Activated CD4-positive, CD25-positive, alpha-beta regulatory T cell treated with anti-CD3 and anti-CD28 coated beads, Interleukin-2, amount 50 U/mL, for 72 hours (primary cell): Measurements from ENCODE around the gene FAM117B.
"Not testable (repeated sequence)": the region's sequence is repeated elsewhere in the genome, so short reads cannot be mapped to it uniquely, and the experiment has no call there.

Experiments used
- DNase-seq: peaks from one replicate; pipeline ENCODE4 v3.0.0; 2021

The FAM117B gene

DNA sequence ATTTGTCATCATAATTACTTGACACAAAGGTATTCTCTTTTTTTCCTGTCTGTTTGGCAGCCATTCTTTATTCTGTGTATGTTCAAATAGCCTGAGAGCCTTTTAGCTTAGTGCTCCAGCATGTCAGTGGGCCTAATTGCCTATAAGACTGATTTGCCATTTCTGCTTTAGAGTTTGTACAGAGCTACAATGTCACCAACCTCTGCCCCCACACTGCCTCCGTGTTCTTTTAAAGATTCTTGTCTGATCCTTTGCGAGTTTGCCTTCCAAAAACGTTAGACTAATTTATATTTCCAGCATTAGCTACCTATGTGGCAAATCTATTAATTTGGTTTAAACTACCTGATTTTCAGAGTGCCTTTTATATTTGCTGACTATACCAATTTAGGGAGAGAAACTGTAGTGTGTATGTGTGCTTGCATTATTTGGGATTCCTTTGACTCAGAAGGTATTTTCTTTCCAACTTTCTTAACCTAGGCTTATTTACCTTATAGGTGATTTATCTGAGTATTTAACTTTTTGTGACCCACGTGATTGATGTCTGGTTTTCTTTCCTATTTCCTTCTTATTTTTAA lies 70.8 kb downstream of the FAM117B start:
- DNase-seq = no peak

DNA sequence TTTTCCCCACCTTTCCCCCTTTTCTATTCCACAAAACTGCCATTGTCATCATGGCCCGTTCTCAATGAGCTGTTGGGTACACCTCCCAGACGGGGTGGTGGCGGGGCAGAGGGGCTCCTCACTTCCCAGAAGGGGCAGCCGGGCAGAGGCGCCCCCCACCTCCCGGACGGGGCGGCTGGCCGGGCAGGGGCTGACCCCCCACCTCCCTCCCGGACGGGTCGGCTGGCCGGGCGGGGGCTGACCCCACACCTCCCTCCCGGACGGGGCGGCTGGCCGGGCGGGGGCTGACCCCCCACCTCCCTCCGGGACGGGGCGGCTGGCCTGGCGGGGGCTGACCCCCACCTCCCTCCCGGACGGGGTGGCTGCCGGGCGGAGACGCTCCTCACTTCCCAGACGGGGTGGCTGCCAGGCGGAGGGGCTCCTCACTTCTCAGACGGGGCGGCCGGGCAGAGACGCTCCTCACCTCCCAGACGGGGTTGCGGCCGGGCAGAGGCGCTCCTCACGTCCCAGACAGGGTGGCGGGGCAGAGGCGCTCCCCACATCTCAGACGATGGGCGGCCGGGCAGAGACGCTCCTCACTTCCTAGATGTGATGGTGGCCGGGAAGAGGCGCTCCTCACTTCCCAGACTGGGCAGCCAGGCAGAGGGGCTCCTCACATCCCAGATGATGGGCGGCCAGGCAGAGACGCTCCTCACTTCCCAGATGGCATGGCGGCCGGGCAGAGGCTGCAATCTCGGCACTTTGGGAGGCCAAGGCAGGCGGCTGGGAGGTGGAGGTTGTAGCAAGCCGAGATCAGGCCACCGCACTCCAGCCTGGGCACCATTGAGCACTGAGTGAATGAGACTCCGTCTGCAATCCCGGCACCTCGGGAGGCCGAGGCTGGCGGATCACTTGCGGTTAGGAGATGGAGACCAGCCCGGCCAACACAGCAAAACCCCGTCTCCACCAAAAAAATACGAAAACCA lies 80.5 kb downstream of the FAM117B start:
- not testable (repeated sequence) for DNase-seq

DNA sequence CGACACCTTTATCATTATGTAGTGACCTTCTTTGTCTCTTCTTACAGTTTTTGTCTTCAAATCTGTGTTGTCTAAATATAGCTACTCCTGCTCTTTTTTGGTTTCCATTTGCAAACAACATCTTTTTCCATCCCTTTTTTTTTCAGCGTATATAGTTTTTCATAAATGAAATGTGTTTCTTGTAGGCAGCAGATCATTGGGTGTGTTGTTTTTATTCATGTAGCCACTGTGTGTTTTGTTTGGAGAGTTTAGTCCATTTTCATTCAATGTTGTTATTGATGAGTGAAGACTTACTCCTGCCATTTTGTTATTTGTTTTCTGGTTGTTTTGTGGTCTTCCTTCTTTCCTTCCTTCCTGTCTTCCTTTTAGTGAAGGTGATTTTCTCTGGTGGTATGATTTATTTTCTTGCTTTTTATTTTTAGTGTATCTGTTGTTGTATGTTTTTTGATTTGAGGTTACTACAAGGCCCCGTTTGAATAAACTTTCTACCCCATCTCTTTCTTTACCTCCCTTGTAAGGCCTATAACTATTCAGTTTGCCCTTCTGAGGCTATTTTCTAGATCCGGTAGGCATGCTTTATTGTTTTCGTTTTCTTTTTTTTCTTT lies 81.4 kb downstream of the FAM117B start:
- DNase-seq = no peak

DNA sequence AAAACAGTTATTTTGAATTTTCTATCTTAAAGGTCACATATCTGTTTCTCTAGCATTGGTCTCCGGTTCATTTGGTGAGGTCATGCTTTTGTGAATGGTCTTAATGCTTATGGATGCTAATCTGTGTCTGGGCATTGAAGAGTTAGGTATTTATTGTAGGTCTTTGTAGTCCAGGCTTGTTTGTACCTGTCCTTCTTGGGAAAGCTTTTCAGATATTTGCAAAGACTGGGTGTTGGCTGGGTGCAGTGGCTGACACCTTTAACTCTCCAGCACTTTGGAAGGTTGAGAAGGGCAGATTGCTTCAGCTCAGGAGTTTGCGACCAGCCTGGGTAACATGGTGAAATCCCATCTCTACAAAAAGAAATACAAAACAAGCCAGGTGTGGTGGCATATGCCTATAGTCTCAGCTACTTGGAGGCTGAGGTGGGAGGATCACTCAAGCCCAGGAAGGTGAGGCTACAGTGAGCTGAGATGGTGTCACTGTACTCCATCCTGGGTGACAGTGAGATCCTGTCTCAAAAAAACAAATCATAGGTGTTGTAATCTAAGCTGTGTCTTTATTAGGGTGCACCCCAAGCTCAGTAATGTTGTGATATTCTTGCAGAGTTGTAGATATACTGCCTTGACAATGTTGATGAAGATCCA lies 82.3 kb downstream of the FAM117B start:
- DNase-seq = no peak

DNA sequence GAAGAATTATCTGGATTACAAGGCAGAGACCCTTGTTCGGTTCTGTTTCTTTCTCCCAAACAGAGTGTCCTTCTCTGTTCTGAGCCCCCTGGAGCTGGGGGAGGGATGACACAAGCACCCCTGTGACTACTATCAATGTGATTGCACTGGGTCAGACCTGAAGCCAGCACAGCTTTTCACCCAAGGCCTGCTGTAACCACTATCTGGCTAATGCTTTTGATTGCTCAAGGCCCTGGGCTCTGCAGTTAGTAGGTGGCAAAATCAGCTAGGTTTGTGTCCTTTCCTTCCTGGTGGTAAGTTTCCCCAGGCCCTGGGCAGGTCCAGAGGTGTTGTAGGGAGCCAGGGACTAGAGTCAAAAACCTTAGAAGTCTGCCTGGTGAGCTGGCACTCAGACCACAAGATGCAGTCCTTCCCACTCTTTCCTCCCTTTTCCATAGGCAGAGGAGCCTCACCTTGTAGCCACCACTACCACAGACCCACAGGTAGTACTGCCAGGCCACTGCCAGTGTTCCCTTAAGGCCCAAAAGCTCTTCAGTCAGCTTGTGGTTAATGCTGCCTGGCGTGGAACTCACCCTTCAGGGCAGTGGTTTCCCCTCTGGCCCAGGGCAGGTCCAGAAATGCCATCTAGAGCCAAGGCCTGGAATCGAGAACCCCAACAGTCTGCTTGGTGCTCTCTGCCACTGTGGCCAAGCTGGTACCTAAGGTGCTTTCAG lies 83.0 kb downstream of the FAM117B start:
- DNase-seq = no peak

DNA sequence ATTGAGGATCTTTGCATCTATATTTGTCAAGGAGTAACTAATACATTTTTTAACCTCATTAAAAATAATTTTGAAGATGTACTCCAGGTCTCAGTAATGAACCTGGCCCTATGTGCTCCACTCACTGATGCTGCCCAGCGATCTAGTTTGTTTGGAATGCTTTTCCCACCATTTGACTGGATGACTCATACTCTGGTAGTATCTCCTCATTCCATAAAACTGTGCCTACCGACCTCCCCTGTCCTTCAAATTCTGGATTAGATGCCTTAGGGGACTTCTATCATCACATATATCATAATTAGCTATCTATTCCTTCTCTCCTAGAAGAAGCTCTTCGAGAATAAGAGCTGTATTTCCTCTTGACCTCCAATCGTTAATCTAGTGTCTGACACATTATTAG lies 83.8 kb downstream of the FAM117B start:
- no peak for DNase-seq

DNA sequence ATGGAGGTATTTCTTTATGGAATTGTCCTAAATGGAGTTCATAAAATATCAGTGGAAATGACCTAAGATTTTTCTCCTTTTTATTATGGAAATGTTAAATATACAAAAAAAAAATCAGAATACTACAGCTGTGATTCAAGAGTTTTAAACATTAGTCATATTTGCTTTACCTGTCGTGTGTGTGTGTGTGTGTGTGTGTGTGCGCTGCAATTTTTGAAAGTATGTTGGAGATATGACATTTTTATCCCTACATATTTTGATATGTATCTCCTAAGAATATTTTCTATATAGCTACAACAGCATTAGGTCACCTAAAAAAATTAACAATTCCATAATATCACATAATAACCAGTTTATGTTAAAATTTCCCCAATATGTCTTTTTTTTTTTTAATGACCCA lies 85.5 kb downstream of the FAM117B start:
- no peak for DNase-seq

DNA sequence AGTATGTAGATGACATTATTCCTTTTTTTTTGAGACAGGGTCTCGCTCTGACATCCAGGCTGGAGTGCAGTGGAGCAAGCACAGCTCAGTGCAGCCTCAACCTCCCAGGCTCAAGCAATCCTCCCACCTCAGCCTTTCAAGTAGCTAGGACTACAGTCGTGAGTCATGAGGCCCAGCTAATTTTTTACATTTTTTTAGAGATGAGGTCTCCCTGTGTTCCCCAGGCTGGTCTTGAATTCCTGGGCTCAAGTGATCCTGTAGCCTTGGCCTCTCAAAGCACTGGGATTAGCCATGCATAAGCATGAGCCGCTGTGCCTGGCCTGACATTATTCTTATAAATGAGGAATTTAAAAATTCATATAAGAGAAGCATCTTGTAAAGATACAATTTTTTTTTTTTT lies 86.9 kb downstream of the FAM117B start:
- DNase-seq = no peak

DNA sequence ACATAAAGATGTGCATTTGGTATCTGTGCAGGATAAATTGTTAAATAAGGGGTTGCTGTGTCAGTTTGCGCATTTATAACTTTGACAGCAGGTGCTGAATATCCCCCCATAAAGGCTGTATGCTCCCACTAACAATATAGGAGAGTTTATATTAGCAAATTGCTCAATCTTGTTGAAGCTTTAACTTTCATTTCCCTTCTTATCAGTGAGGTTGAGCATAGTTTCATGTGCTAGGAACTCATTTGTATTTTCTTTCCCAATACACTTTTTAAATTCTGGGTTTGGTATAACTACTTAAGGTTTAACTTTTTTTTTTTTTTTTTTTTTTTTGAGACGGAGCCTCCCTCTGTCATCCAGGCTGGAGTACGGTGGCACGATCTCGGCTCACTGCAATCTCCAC lies 89.0 kb downstream of the FAM117B start:
- DNase-seq = no peak

DNA sequence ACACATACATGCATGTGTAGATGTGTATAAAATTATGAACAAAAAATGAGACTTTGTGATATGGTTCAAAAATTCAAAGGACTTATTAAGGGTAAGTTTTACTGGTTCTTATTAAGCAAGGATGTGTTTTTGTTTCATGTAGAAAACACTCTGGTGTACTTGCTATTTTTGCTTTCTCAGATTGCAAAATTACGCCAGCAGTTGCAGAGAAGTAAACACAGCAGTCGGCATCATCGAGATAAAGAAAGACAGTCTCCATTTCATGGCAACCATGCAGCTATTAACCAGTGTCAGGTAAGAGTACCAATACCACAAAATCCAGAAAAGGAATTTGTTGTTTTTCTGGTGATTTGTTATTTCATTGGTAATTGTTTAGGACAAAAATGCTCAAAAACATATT lies 91.3 kb downstream of the FAM117B start:
- no peak for DNase-seq

DNA sequence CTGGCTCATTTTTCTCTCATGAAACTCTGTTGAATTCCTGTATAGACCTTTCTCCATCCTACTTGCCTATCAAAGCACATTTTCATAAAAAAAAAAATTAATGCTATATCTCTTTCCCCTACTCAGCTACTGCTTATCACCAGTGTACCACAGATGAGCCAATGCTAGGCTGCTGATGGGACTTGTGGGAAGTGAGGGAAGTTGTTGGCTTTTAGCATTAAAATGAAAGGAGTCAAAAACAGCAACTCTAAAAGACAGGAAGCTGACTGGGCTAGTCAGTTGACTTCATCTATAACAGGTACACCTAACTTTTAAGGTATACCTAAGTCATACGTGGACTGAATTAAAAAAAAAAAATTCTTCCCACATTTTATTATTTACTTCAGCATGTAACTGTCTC lies 102.1 kb downstream of the FAM117B start:
- DNase-seq = no peak

DNA sequence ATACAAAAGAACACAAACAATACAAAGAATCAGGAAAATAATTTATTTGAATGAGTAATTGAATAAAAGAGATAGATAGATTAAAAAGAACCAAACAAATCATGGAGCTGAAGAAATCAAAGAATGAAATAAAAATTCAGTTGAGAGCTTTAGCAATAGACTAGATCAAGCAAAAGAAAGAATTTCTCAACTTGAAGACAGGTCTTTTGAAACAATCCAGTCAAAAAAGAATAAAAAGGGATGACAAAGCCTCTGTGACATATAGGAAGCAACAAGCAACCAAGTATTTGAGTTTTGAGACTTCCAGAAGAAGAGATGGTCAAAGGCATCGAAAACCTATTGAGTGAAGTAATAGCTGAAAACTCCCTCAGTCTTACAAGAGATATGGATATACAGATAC lies 108.8 kb downstream of the FAM117B start:
- no peak for DNase-seq

DNA sequence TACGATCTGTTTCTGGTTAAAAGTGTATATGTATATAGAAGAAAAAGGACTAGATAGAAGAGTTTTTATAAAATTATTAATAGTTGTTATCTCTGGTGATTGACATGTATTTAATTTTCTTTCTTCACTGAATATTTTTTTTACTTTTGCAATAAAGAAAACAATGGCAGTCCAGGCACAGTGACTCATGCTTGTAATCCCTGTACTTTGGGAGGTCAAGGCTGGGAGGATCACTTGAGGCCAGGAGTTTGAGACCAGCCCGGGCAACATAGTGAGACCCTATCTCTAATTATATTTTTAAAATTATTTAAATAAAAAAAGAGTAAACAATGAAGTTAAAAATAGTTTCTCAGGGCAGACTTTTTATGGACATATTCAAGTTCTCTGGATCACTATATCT lies 114.7 kb downstream of the FAM117B start:
- DNase-seq = no peak

DNA sequence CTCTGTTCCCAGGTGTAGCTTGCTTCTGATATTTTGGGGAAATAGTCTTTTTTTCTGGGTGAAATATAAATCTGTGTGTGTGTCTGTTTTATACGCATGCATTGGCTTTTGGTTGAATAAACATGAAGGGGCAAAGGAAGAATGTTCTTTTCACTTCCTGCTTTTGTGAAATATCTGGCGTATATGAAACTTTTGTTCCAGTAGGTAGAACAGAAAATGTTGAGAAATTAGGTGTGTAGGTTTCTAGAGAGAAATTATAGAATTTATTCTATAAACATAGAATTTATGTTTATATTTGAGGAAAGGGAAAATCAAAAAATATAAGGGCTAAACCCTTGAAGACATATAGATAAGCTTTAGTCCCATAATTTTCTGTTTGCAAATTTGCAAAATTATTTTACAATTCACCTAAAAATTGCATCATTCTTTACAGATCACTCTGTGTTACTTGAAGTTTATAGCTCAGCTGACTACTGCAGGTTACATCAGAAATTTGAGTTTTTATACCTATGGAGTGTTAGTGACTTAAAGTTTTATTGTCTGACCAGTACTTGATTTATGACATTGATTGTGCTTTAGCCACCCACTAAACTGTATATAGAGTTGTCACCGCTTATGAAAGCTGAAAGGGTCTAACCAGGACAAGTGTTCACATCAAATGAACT lies 116.1 kb downstream of the FAM117B start:
- DNase-seq = no peak

DNA sequence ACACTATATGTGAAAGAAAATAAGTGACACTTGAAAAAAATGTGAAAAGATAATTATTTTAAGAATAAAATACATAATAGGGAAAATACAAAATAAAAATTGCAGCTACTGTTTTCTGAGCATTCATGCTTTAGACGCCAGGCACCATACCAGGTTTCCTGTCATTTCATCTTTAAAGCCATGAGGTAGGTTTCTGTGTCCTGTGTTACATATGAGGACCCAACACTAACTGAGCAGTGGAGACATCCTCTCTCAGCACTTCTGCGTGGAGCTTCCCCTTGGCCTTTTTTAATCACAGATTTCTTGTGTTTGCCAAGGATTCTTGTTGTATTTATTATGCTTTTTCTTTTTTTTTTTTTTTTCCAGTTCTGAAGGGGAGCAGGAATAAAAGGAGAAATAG lies 117.3 kb downstream of the FAM117B start:
- DNase-seq = no peak

DNA sequence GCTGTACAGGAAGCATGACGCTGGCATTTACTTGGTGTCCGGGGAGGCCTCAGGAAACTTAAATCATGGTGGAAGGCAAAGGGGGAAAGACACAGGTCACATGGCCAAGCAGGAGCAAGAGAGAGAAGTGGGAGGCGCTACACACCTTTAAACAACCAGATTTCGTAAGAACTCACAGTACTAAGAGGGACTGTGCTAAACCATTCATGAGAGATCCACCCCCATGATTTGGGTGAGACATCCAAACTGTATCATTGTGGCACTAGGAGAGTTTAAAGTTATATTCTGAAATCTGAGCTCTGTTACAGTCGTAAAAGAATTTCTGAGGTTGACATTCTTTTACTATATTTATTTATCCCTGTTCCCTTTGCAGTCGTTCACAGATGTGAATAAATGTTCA lies 120.2 kb downstream of the FAM117B start:
- no peak for DNase-seq

DNA sequence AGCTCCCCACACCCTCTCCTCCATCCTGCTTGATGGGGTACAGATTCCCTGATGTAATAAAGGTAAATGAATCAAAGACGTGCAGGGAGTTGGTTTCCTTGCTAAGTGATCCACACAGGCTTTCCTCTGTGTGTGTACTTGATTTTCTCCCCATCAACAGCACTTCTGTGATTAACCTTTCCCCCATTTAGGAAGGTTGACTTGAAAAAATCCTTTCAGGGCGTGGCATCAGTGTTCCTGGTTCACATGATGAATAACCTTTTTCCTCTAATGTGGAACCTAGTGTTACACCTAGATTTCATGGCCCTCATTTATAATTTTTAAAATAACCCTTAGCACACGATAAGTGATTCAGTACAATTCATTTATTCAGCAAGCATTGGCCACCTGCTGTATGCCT lies 121.8 kb downstream of the FAM117B start:
- DNase-seq = no peak

DNA sequence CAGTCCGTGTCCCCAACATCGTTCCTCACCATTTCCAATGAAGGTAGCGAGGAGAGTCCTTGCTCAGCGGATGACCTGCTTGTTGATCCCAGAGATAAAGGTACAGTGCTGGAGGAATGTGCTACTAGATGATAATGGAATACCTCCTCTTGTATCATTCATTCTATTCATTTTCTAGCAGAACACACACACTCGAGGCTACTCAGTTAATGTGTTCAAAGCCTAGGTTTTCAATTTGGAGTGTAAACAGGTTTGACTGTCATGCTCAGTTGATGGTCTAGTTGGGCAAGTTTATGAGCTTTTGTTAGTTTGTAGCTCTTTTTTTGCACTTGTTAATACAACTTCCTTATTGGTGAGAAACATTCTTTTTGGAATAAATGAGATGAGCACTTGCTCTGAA lies 122.6 kb downstream of the FAM117B start:
- DNase-seq = no peak

DNA sequence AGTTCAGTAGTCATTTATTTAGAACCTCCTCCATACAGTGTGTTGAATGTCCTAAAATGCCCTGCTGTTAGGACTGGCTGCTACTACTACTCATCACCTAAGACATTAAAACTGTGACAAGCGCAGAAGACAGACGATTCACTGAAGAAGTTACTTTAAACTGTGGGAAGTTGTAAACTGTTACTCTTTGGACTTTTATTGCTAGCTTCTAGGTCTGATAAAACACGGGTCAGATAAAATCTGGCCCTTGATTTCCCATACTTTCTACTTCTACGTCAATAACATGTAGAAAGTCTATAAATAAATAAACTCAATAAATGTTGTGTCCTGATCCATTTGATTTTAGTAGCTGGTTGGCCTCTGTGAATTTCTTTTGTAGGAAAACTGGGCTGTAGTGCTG lies 123.4 kb downstream of the FAM117B start:
- DNase-seq = no peak

DNA sequence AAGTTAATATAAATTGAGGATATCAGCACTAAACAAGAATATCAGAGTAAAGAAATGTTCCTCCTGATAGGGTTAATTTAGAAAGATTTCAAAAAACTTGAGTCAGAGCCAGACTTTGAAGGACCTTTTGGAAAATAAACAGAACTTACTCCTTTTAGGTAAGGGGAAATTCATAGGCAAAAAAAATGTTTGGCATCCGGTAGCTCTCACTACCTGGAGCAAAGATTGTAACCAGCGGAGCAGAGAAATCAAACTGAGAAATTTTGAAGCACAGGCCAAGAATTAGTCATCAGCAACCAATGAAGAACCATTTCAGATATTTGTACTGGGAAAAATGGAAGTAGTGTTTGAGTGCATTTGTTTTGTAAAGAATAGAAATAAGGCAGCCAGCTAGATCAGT lies 123.8 kb downstream of the FAM117B start:
- DNase-seq = no peak

DNA sequence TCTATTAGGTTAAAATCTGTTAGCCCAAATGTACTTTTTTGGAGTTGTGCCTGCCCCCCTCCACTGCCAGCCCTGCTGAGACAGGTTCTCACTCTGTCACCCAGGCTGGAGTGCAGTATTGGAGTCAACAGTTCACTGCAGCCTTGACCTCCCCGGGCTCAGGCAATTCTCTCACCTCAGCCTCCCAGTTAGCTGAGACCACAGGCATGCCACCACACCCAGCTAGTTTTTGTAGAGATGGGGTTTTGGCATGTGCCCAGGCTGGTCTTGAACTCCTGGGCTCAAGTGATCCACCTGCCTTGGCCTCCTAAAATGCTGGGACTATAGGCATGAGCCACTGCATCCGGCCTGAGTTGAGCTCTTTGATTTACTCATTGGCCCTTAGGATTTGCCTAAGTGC lies 126.1 kb downstream of the FAM117B start:
- DNase-seq = no peak

DNA sequence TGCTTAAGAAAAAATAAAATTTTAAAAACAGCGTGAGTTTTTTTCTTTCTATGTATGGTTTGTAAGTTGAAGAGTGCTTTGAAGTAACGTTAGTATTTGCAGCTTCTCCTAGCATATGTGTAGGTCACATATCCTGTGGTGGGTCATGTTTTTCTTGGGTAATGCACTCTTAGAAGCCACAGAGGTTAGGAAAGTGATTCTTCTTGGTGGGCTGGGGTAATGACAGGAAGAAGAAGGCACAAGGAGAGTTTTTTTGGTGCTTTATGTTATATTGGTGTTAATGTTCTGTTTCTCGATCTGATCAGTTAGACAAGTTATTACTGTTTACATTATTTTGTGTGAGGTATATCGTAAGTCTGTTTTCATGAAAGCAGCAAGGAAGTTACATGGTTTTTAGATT lies 127.8 kb downstream of the FAM117B start:
- DNase-seq = no peak

DNA sequence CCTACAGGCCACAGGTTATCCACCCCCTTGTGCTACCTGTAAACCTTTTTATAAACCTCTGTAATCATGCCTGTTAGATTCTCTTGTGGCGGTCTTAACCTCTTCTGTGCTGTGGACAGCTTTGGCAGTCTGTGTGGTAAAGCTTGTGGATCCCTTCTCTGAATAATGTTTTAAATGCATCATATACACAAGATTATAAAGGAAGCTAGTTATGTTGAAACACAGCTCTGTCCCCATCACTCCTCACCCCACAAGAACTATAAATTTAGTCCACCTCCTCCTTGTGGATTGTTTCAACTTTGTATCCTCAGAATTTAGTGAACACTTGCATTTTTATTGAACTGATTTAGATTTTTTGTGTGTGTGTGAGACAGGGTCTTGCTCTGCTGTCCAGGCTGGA lies 129.1 kb downstream of the FAM117B start:
- DNase-seq = no peak
